HG03039 (cell line): Measurements from ENCODE around the gene ARHGAP11A.
"Not testable (repeated sequence)": the region's sequence is repeated elsewhere in the genome, so short reads cannot be mapped to it uniquely, and the experiment has no call there.

Experiments used
- ATAC-seq: cut with Tn5 transposase; IDR thresholded peaks from one replicate; pipeline ENCODE4 v1.9.1; 2021; ENCODE audit warnings: mild to moderate bottlenecking, moderate library complexity; ENCODE audit not compliant: unreplicated experiment

ARHGAP11A gene, protein sequence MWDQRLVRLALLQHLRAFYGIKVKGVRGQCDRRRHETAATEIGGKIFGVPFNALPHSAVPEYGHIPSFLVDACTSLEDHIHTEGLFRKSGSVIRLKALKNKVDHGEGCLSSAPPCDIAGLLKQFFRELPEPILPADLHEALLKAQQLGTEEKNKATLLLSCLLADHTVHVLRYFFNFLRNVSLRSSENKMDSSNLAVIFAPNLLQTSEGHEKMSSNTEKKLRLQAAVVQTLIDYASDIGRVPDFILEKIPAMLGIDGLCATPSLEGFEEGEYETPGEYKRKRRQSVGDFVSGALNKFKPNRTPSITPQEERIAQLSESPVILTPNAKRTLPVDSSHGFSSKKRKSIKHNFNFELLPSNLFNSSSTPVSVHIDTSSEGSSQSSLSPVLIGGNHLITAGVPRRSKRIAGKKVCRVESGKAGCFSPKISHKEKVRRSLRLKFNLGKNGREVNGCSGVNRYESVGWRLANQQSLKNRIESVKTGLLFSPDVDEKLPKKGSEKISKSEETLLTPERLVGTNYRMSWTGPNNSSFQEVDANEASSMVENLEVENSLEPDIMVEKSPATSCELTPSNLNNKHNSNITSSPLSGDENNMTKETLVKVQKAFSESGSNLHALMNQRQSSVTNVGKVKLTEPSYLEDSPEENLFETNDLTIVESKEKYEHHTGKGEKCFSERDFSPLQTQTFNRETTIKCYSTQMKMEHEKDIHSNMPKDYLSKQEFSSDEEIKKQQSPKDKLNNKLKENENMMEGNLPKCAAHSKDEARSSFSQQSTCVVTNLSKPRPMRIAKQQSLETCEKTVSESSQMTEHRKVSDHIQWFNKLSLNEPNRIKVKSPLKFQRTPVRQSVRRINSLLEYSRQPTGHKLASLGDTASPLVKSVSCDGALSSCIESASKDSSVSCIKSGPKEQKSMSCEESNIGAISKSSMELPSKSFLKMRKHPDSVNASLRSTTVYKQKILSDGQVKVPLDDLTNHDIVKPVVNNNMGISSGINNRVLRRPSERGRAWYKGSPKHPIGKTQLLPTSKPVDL

DNA sequence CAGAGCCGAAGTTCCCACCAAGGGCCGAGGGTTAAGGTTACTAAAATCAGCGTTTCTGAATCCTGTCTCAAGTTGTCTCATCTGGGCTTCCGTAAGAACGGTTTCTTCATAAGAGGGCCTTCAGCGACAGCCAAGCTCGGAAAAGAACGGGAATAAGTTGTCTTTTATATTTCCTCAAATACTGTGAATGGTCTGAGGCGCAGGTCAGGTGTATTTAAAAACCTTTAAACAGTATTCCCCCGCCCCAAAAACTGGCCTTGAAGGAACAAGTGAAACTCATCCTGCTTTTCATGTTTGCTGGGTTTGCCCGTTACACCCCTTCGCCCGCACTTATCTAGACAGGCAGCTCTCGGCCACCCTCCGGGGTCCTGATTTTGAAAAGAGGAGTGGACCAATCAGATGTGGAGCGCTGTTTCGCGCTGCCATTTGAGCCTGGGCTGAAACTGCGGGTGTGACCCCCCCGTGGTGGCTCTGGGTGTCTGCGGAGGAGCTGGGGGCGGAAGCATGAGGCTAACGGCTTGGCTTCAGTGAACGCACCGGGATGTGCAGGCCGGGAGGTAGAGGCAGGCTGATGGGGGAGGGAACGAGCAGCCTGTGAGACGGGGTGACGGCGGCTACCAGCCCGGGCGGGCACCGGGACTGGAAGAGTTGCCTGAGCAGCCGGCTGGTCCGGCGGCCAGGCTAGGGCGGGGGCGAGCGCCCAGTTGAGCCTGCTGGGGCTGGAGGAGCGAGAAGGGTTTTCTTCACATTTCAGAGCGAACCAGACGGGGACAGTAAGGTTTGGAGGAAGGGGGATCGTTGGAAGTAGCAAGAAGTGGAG, at the start of gene ARHGAP11A:
TSS of gene ARHGAP11A (plus strand) at position 454 of the 820 bp plus-strand sequence. CDS start 708 bp downstream, outside the sequence.
- ATAC-seq = peak; percentile 76

- not testable (repeated sequence) for ATAC-seq
Observed at GRCh38 chr15:32568988-32569387, 46.3 kb upstream of the ARHGAP11A start.

DNA sequence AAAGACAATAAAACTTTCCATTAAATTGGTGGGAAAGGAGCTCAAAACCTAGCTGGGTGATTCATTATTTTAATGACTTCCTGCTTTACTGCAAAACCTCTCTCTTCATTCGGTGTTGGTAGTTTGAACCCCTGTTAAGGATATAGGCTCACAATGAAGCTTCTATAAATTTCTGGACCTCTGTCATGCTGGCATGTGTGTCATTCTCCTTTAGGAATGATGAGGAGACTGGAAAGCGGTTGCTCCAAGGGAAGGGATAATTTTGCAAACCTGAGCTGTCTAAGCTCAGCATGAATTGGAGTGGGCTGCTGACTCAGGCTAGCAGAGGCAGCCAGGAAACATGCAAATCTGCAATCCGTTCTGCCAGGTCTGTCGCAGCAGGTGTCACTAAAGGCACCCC, 36.8 kb upstream of the ARHGAP11A start:
- ATAC-seq = not testable (repeated sequence)

DNA sequence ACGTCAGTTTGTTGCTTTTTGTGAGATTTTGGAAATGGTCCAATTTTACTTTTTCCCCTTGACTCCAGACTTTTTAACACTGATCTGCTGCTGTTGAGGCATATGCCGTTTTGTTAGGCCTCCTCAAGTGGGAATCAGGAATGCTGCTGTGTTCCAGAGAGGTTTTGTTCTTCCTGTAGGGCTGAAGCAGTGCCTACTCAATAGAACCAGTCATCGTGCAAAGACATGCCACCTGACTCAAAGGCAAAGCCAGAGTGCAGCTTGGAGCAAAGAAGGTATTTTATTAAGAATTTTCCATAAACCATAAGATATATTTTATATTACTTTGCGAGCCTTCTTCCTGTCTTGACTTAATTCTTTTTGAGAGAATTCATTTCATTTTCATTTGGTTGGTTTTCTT, 29.5 kb upstream of the ARHGAP11A start:
- not testable (repeated sequence) for ATAC-seq

GRCh38 chr15:32593151-32593550, 22.2 kb upstream of the ARHGAP11A start, which contains the start of gene GOLGA8N:
Gene GOLGA8N (plus strand): TSS chr15:32593456.
- not testable (repeated sequence) for ATAC-seq

DNA sequence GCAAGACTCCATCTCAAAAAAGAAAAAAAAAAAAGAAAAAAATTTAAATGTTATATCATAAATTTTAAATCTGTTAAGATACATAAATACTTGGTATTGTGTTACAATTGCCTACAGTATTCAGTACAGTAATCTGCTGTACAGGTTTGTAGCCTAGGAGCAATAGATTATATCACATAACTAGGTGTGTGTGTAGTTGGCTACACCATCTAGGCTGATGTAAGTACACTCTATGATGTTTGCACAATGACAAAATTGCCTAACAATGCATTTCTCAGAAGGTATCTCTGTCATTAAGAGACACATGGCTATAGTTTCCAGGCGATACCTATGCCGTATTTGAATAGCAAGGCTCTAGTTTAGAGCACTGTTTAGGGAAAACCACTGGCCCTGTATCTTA, 5.8 kb upstream of the ARHGAP11A start:
- not testable (repeated sequence) for ATAC-seq

GRCh38 chr15:32610719-32611118, 4.6 kb upstream of the ARHGAP11A start:
- ATAC-seq = not testable (repeated sequence)

GRCh38 chr15:32614712-32615050, 623 bp upstream of the ARHGAP11A start:
- ATAC-seq = peak; percentile 25

DNA sequence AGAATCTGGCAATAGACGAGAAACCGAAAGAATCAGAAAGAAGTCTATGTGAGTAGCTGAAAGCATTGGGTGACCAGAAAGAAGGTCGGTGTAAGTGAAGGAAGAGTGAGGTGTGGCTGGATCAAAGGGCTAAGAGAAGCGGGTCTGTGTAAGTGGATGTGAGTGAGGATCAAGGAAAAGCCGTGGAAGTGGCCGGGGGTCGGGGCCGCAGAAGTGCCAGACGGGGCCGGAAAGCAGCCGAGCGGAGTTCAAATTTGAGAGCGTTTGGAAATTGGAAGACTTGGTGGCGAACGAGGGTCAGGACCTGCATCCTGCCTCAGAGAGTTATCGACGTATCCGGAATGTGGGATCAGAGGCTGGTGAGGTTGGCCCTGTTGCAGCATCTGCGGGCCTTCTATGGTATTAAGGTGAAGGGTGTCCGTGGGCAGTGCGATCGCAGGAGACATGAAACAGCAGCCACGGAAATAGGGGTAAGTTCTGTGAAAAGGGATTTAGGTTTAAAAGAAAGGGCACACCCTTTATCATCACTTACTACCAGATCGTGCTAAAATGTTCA, 645 bp downstream of the ARHGAP11A start:
- peak; percentile 14 for ATAC-seq

DNA sequence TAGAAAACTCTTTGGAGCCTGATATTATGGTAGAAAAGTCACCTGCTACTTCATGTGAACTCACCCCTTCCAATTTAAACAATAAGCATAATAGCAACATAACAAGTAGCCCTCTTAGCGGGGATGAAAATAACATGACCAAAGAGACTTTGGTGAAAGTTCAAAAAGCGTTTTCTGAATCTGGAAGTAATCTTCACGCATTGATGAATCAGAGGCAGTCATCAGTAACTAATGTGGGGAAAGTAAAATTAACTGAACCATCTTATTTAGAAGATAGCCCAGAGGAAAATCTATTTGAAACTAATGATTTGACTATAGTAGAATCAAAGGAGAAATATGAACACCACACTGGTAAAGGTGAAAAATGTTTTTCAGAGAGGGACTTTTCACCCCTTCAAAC, 21.1 kb downstream of the ARHGAP11A start:
- no peak for ATAC-seq

- ATAC-seq = no peak
Observed at GRCh38 chr15:32636908-32637567, 21.7 kb downstream of the ARHGAP11A start.

DNA sequence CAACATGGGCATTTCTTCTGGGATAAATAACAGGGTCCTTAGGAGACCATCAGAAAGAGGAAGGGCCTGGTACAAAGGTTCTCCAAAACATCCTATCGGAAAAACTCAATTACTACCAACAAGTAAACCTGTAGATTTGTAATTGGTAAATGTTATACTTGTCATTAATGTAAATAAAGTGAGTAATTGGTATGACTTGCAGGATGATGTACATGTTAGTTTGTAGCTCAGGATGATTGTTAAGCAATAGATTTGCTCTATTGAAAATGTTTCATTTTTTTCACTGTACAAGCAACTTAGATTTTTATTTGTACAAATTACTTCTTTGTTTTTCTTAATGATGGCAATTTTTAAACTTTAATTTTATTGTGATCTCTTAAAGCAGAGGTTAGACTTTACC, 22.4 kb downstream of the ARHGAP11A start:
- ATAC-seq = no peak

DNA sequence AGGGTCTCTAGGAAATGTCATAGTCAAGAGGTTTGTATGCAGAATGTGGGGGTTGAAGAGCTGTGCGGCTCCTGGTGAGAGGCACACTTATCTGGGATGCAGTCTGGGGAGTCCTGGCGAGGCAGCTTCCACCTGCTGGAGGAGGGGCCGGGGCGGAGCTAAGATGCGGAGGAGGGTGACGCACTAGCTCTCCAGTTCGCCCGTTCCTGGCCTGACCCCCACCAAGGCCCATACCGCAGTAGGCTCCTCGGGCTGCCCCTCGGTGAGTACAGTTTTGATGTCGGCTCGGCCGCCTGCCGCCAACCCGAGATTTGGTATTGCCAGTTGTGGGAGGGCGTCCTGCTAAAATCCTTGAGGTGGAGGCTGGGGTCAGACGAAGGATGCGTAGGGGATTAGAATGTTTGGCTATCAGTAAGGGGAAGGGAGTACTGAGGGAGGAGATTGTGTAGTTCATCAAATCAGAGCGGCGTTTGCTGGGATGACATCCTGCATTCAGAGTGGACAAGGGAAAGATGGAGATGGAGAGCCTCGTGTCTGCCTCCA, 26.3 kb downstream of the ARHGAP11A start, which contains the start of gene SCG5:
TSS of gene SCG5 (plus strand) at position 194 of the 543 bp plus-strand sequence. CDS start 1,883 bp downstream, outside the sequence.
- ATAC-seq = no peak

GRCh38 chr15:32642667-32643435, 27.5 kb downstream of the ARHGAP11A start:
- ATAC-seq = no peak

DNA sequence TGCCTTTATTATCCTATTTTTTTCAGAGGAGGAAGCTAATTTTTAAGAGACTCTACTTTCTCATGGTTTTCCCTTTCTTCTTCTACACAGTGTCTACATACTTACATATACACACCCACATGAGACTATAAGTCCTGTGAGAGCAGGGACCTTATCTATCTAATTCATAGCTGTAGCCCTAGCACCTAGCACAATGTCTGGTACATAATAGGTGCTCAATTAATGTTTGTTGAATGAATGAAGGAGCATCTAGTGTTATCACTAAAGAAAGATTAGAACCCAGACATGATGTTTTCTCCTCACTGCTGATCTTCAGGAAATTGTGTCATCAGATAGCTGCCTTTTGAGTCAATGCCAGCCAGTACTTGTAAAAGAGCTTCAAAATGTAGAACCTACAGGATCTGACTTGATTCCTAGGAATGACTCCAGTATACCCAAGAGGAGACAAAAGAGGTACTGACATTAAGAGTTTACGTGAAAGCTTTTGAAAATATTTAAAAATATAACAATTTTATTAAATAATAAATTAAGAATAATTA, 28.7 kb downstream of the ARHGAP11A start:
- ATAC-seq = no peak

DNA sequence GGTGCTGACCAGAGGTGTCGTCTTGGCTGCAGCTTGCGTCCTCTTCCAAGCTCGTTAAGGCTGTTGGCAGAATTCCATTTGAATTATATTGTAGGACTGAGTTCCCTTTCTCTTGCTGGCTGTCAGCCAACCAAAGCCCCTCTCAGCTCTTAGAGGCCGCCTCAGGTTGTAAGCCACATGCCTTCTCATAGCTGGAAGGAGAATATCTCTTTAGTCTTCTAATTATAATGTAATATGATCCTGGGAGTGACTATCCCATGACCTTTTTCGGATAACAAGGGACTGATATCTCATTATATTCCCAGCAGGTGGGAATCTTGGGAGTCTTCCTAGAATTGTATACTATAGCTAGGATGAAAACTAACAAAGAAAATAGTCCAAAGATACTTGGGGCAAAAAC, 31.0 kb downstream of the ARHGAP11A start:
- no peak for ATAC-seq

DNA sequence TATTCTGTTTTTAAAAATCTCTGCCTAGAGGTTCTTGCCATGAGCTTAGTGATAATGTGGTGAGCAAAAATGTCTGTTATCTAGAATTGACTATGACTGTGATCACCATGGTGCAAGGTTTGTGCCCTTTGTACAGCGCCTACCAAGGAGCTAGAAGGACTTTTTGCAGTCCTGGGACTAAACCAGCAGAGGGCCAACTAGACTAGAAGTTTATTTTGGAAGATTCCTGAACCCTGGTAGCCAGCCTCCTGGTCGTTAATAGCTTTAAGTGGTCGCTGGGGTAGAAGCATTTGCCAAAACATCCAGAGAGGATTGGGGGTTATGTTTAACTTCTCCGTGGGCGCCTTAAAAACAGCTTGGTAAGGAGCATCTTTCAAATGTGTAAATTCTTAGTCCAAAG, 34.0 kb downstream of the ARHGAP11A start:
- no peak for ATAC-seq

DNA sequence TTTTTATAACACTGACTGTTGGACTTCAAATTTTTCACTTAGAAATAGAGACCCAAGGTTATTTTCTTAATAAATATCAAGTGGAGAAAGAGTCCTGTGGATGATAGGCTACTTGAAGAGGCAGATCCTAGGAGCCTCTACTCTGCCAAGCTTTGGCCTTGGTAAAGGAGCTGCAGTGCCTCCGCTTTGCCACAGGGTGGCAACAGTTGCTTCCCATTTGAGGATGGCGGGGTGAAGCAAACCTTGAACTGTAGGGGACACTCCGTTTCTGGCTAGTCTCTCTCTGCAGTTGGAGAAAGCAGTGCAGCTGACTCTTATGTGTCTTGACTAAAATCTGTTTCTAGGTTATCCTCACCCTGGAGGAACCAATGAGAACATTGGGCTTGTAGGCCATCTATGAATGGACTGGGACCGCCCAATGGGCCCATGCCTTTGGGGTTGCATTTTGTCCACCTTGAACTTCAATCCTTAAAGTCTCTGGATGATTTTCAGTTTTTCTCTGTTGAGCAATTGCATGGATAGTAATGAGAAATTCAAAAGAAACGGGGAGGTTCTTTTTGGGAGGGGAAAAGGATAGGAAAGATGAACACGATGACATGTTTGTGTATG, 36.0 kb downstream of the ARHGAP11A start:
- ATAC-seq = peak; percentile 66
